Neutrophil (primary cell): ENCODE measurements around the gene IMP3.
"Not testable (repeated sequence)": the region's sequence is repeated elsewhere in the genome, so short reads cannot be mapped to it uniquely, and the experiment has no call there.

Experiments
- H3K27ac ChIP-seq: fragments of 200-600 bp; sonication (generic); 2 replicates; pipeline ENCODE4 v1.5.1; 2016; ENCODE audit warnings: mild to moderate bottlenecking, moderate library complexity
- H3K27me3 ChIP-seq: fragments of 200-600 bp; sonication (generic); 2 replicates; pipeline ENCODE4 v1.6.0; 2016; ENCODE audit warnings: mild to moderate bottlenecking
- H3K36me3 ChIP-seq: fragments of 200-600 bp; sonication (generic); 2 replicates; pipeline ENCODE4 v1.5.1; 2017
- H3K4me1 ChIP-seq, 2 experiments: fragments of 200-600 bp in 1 of 2; sonication (generic) in 1 of 2; 1 replicate in 1 of 2; 2 replicates in 1 of 2; pipeline versions ENCODE4 v1.5.1 to v1.6.1; 2013 to 2016; ENCODE audit warnings: low read depth in 1 of 2, low read length in 1 of 2, mild to moderate bottlenecking in 1 of 2, moderate library complexity in 1 of 2; ENCODE audit not compliant: control insufficient read depth in 1 of 2, insufficient read depth in 1 of 2
- H3K4me3 ChIP-seq, 2 experiments: fragments of 200-600 bp in 1 of 2; sonication (generic) in 1 of 2; 1 replicate in 1 of 2; 2 replicates in 1 of 2; pipeline ENCODE4 v1.5.1; 2013 to 2016; ENCODE audit warnings: low read depth in 1 of 2, low read length in 1 of 2, mild to moderate bottlenecking in 1 of 2, moderate library complexity in 1 of 2
- H3K9me3 ChIP-seq: fragments of 200-600 bp; sonication (generic); 2 replicates; pipeline ENCODE4 v1.5.1; 2016
- TF ChIP-seq, protein P1 (sequence below): fragments of 200-600 bp; sonication (generic); IDR thresholded peaks from 2 replicates; pipeline ENCODE4 v1.5.1; 2016; ENCODE audit warnings: antibody characterized with exemption

IMP3 gene

DNA sequence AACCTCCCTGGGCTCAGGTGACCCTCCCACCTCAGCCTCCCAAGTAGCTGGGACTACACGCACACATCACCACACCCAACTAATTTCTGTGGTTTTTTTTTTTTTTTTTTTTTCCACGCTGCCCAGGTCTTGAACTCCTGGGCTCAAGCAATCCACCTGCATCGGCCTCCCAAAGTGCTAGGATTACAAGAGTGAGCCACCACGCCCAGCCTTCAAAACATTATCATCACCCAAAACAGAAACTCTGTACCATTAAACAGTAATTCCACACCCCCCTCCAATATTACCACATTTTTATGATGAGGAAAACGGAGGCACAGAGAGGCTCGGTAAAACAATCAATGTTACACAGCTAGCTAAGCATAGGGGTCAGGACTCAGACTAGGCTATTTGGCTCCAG, 4.0 kb downstream of the IMP3 start:
- Histone ChIP-seq H3K27me3 (no peaks in the 10 kb centered on the region), H3K27ac (no peak overlapping the region), H3K9me3 (no peaks in the 10 kb centered on the region), H3K36me3 (no peaks in the 10 kb centered on the region), H3K4me1 (peaks cover 25 to 28% of the 10 kb centered on the region in 2 experiments), H3K4me3 (no peak overlapping the region)
- TF ChIP-seq, protein P1, sequence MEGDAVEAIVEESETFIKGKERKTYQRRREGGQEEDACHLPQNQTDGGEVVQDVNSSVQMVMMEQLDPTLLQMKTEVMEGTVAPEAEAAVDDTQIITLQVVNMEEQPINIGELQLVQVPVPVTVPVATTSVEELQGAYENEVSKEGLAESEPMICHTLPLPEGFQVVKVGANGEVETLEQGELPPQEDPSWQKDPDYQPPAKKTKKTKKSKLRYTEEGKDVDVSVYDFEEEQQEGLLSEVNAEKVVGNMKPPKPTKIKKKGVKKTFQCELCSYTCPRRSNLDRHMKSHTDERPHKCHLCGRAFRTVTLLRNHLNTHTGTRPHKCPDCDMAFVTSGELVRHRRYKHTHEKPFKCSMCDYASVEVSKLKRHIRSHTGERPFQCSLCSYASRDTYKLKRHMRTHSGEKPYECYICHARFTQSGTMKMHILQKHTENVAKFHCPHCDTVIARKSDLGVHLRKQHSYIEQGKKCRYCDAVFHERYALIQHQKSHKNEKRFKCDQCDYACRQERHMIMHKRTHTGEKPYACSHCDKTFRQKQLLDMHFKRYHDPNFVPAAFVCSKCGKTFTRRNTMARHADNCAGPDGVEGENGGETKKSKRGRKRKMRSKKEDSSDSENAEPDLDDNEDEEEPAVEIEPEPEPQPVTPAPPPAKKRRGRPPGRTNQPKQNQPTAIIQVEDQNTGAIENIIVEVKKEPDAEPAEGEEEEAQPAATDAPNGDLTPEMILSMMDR = no peak

DNA sequence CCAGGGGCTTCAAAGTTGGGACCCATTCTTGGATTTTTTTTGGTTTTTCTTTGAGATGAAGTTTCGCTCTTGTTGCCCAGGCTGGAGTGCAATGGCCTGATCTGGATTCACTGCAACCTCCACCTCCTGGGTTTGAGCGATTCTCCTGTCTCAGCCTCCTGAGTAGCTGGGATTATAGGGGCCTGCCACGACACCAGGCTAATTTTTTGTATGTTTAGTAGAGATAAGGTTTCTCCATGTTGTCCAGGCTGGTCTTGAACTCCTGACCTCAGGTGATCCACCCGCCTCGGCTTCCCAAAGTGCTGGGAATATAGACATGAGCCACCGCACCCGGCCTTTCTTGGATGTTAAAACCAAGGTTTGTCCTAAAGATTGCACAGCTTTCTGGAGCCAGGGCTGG, 6.1 kb downstream of the IMP3 start:
- not testable (repeated sequence) for H3K36me3 ChIP-seq, H3K9me3 ChIP-seq, H3K4me3 ChIP-seq, H3K27ac ChIP-seq, H3K27me3 ChIP-seq
- peaks cover 11% of the 10 kb centered on the region in 2 experiments for H3K4me1 ChIP-seq

GRCh38 chr15:75631935-75632334, 8.1 kb downstream of the IMP3 start:
- Histone ChIP-seq H3K9me3 (no peaks in the 10 kb centered on the region), H3K27me3 (no peaks in the 10 kb centered on the region), H3K27ac (no peak overlapping the region), H3K4me1 (peaks cover 10 to 11% of the 10 kb centered on the region in 2 experiments), H3K4me3 (no peak overlapping the region), H3K36me3 (no peaks in the 10 kb centered on the region)
- TF ChIP-seq, protein P1 = no peak

GRCh38 chr15:75625542-75626347, 14.3 kb downstream of the IMP3 start, which contains the start of gene SNUPN:
SNUPN (minus strand) TSS chr15:75625725; CDS start chr15:75621051, 4,674 bp downstream.
- Histone ChIP-seq H3K27me3 (no peaks in the 10 kb centered on the region), H3K27ac (peak within 1 kb of the TSS; percentile 91), H3K4me3 (peak within 1 kb of the TSS; percentile 85 to 91), H3K9me3 (no peaks in the 10 kb centered on the region), H3K4me1 (peaks cover 31 to 32% of the 10 kb centered on the region in 2 experiments), H3K36me3 (no peaks in the 10 kb centered on the region)
- TF ChIP-seq, protein P1 = peak; percentile 50

- Histone ChIP-seq H3K27ac (peak overlapping the region; percentile 41), H3K9me3 (no peaks in the 10 kb centered on the region), H3K4me1 (peaks cover 35 to 37% of the 10 kb centered on the region in 2 experiments), H3K4me3 (no peak overlapping the region), H3K27me3 (no peaks in the 10 kb centered on the region), H3K36me3 (peaks cover 6% of the 10 kb centered on the region)
- TF ChIP-seq, protein P1 = no peak
Observed at GRCh38 chr15:75622505-75622904, 17.5 kb downstream of the IMP3 start.

GRCh38 chr15:75620841-75621391, 19.1 kb downstream of the IMP3 start:
- Histone ChIP-seq H3K36me3 (peaks cover 20% of the 10 kb centered on the region), H3K4me1 (peaks cover 19 to 21% of the 10 kb centered on the region in 2 experiments), H3K9me3 (no peaks in the 10 kb centered on the region), H3K4me3 (no peak overlapping the region), H3K27ac (peak overlapping the region; percentile 71), H3K27me3 (no peaks in the 10 kb centered on the region)
- TF ChIP-seq, protein P1 = no peak
